Measurements from ENCODE around the gene PHLPP1.
"Not testable (repeated sequence)": the region's sequence is repeated elsewhere in the genome, so short reads cannot be mapped to it uniquely, and the experiment has no call there.

Gene PHLPP1

GRCh38 chr18:62776024-62776570, 60.8 kb downstream of the PHLPP1 start:
- DNase-seq = no peak

GRCh38 chr18:62777814-62778213, 62.5 kb downstream of the PHLPP1 start:
- peak; percentile 37 for DNase-seq

GRCh38 chr18:62778976-62779869, 63.9 kb downstream of the PHLPP1 start:
- DNase-seq = no peak

- no peak for DNase-seq
Measured at GRCh38 chr18:62781262-62781661, 65.9 kb downstream of the PHLPP1 start.

- DNase-seq = peak; percentile 93
Measured at GRCh38 chr18:62781893-62782292, 66.6 kb downstream of the PHLPP1 start.

GRCh38 chr18:62784338-62784965, 69.1 kb downstream of the PHLPP1 start:
- peak; percentile 73 for DNase-seq

- DNase-seq = peak; percentile 72
Measured at GRCh38 chr18:62784966-62785413, 69.6 kb downstream of the PHLPP1 start.

- DNase-seq = no peak
Measured at GRCh38 chr18:62786689-62787088, 71.3 kb downstream of the PHLPP1 start.

GRCh38 chr18:62788111-62788510, 72.8 kb downstream of the PHLPP1 start:
- no peak for DNase-seq

GRCh38 chr18:62788876-62789275, 73.5 kb downstream of the PHLPP1 start:
- no peak for DNase-seq

- DNase-seq = no peak
Measured at GRCh38 chr18:62790871-62791772, 75.8 kb downstream of the PHLPP1 start.

- no peak for DNase-seq
Measured at GRCh38 chr18:62792016-62792415, 76.7 kb downstream of the PHLPP1 start.

- no peak for DNase-seq
Measured at GRCh38 chr18:62795813-62796212, 80.5 kb downstream of the PHLPP1 start.

- no peak for DNase-seq
Measured at GRCh38 chr18:62796216-62796621, 80.9 kb downstream of the PHLPP1 start.

GRCh38 chr18:62797329-62797728, 82.0 kb downstream of the PHLPP1 start:
- no peak for DNase-seq

- no peak for DNase-seq
Measured at GRCh38 chr18:62799977-62800376, 84.6 kb downstream of the PHLPP1 start.

GRCh38 chr18:62802523-62802922, 87.2 kb downstream of the PHLPP1 start:
- DNase-seq = peak; percentile 13

- DNase-seq = no peak
Measured at GRCh38 chr18:62807396-62807795, 92.1 kb downstream of the PHLPP1 start.

- no peak for DNase-seq
Measured at GRCh38 chr18:62808123-62808522, 92.8 kb downstream of the PHLPP1 start.

GRCh38 chr18:62809445-62809844, 94.1 kb downstream of the PHLPP1 start:
- not testable (repeated sequence) for DNase-seq

GRCh38 chr18:62809900-62810299, 94.6 kb downstream of the PHLPP1 start:
- DNase-seq = no peak

GRCh38 chr18:62810682-62811081, 95.3 kb downstream of the PHLPP1 start:
- no peak for DNase-seq

GRCh38 chr18:62811674-62812073, 96.3 kb downstream of the PHLPP1 start:
- DNase-seq = no peak

Measured in HCEC 1CT (cell line).